Type B pancreatic cell (in vitro differentiated cells): ENCODE measurements around the gene RPTOR. TPM values are rescaled to one million over a fixed set of nuclear protein-coding genes. Genes with fewer than 3 reads are reported as not detected.
A peak's percentile ranks its signal among the peaks of the same experiment; 100 is the strongest.

Experiments used
- DNase-seq: peaks from one replicate; pipeline ENCODE4 v3.0.0; 2021; ENCODE audit warnings: mixed read lengths; ENCODE audit not compliant: unreplicated experiment; ENCODE audit errors: extremely low spot score
- H3K27ac Mint-ChIP-seq: 2 replicates; pipeline ENCODE4 v1.8.0; 2021; ENCODE audit warnings: mild to moderate bottlenecking, mixed read lengths
- H3K27me3 Mint-ChIP-seq: 2 replicates; pipeline ENCODE4 v1.8.0; 2021; ENCODE audit warnings: mixed read lengths
- H3K36me3 Mint-ChIP-seq: 2 replicates; pipeline ENCODE4 v1.8.0; 2021; ENCODE audit warnings: mixed read lengths
- H3K4me1 Mint-ChIP-seq: one replicate; pipeline ENCODE4 v1.8.0; 2021; ENCODE audit warnings: mixed read lengths; ENCODE audit not compliant: unreplicated experiment
- H3K4me3 Mint-ChIP-seq: 2 replicates; pipeline ENCODE4 v1.8.0; 2021; ENCODE audit warnings: mild to moderate bottlenecking, mixed read lengths
- H3K9me3 Mint-ChIP-seq: 2 replicates; pipeline ENCODE4 v1.8.0; 2021; ENCODE audit warnings: mixed read lengths
- total RNA-seq: library from RNA; stranded (reverse); gene quantifications from 2 replicates; pipeline ENCODE4 v1.2.1, GENCODE V29; 2021; ENCODE audit warnings: low replicate concordance
- TF ChIP-seq, protein P1 (sequence below): fragments of 200-600 bp; sonication (generic); conservative IDR thresholded peaks from 2 replicates; pipeline ENCODE4 v1.5.0; 2021; ENCODE audit warnings: antibody characterized with exemption, mild to moderate bottlenecking

RPTOR gene
- total RNA-seq, 1 donor from 2014 or later = 39.8 TPM

- TF ChIP-seq, protein P1, sequence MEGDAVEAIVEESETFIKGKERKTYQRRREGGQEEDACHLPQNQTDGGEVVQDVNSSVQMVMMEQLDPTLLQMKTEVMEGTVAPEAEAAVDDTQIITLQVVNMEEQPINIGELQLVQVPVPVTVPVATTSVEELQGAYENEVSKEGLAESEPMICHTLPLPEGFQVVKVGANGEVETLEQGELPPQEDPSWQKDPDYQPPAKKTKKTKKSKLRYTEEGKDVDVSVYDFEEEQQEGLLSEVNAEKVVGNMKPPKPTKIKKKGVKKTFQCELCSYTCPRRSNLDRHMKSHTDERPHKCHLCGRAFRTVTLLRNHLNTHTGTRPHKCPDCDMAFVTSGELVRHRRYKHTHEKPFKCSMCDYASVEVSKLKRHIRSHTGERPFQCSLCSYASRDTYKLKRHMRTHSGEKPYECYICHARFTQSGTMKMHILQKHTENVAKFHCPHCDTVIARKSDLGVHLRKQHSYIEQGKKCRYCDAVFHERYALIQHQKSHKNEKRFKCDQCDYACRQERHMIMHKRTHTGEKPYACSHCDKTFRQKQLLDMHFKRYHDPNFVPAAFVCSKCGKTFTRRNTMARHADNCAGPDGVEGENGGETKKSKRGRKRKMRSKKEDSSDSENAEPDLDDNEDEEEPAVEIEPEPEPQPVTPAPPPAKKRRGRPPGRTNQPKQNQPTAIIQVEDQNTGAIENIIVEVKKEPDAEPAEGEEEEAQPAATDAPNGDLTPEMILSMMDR = no peak
- no peak overlapping the region for H3K4me3 Mint-ChIP-seq
- peaks cover 13% of the 10 kb centered on the region for H3K36me3 Mint-ChIP-seq
- H3K27me3 Mint-ChIP-seq = no peaks in the 10 kb centered on the region
- H3K9me3 Mint-ChIP-seq = no peaks in the 10 kb centered on the region
- H3K27ac Mint-ChIP-seq = peak overlapping the region; percentile 88
- H3K4me1 Mint-ChIP-seq = peaks cover 21% of the 10 kb centered on the region
- no peak for DNase-seq
Observed at GRCh38 chr17:80855196-80855947, 310.7 kb downstream of the RPTOR start.

GRCh38 chr17:80855948-80856862, 311.6 kb downstream of the RPTOR start:
- Mint-ChIP-seq H3K27me3 (no peaks in the 10 kb centered on the region), H3K9me3 (no peaks in the 10 kb centered on the region), H3K36me3 (peaks cover 13% of the 10 kb centered on the region), H3K4me1 (peaks cover 21% of the 10 kb centered on the region), H3K27ac (peak overlapping the region; percentile 88), H3K4me3 (no peak overlapping the region)
- no peak for DNase-seq
- TF ChIP-seq, protein P1 = no peak

DNA sequence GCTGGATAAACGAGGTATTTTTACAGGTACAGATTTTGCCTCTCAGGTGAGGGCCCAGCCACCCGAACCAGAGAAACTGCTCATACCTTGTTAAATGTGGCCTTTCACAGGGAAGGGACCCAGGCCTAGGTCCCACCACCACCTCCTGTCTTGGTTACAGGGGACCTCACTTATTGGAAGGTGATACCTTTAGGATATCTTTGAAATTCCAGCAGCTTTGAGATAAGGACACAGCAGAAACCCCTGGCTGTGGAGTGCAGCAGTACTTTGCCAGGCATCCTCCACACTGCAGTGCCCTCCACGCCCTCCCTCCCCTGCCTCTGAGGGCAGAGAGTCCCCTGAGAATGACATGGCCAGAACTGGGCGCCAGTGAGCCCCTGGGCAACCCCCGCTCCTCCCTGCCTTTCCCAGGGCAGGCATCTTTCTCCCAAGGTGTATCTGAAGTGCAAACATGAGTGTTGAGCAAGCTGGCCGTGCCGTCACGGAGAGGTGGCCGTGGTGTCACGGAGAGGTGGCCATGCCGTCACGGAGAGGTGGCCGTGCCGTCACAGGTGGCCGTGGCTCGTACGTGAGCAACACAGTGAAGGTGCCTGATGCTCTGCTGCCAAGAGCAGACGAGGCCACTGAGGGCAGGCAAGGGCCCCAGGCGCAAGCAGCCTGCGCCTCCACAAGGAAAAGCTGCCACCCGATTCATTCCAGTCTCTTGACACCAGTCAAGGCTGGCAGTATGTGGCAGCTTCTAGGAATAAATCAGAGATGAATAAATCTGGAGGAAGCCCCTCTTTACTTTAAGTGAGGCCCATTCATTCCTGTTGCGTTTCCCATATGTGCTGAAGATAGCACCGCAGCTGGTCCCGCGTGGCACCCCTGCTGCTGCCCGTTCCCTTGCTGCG, 312.5 kb downstream of the RPTOR start:
- DNase-seq = no peak
- no peak overlapping the region for H3K4me3 Mint-ChIP-seq
- H3K9me3 Mint-ChIP-seq = no peaks in the 10 kb centered on the region
- H3K27me3 Mint-ChIP-seq = no peaks in the 10 kb centered on the region
- peak overlapping the region; percentile 88 for H3K27ac Mint-ChIP-seq
- TF ChIP-seq, protein P1 = no peak
- peaks cover 15% of the 10 kb centered on the region for H3K4me1 Mint-ChIP-seq
- H3K36me3 Mint-ChIP-seq = peaks cover 18% of the 10 kb centered on the region

- TF ChIP-seq, protein P1 = no peak
- Mint-ChIP-seq H3K27ac (no peak overlapping the region), H3K27me3 (no peaks in the 10 kb centered on the region)
Observed at GRCh38 chr17:80857756-80858171, 313.1 kb downstream of the RPTOR start.

GRCh38 chr17:80858301-80859001, 313.8 kb downstream of the RPTOR start:
- Mint-ChIP-seq H3K36me3 (peaks cover 23% of the 10 kb centered on the region), H3K27ac (peak overlapping the region; percentile 79), H3K27me3 (no peaks in the 10 kb centered on the region), H3K9me3 (no peaks in the 10 kb centered on the region), H3K4me1 (peaks cover 14% of the 10 kb centered on the region), H3K4me3 (no peak overlapping the region)
- DNase-seq = no peak
- TF ChIP-seq, protein P1 = no peak

More at GRCh38 chr17:80857756-80858171, 313.1 kb downstream of the RPTOR start:
- Mint-ChIP-seq H3K36me3 (peaks cover 18% of the 10 kb centered on the region), H3K4me3 (no peak overlapping the region), H3K4me1 (peaks cover 14% of the 10 kb centered on the region), H3K9me3 (no peaks in the 10 kb centered on the region)
- DNase-seq = no peak
